ENCODE measurements around the gene PEMT. TPM values are rescaled to one million over a fixed set of nuclear protein-coding genes. Genes with fewer than 3 reads are reported as not detected.

The PEMT gene, protein sequence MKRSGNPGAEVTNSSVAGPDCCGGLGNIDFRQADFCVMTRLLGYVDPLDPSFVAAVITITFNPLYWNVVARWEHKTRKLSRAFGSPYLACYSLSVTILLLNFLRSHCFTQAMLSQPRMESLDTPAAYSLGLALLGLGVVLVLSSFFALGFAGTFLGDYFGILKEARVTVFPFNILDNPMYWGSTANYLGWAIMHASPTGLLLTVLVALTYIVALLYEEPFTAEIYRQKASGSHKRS
- total RNA-seq = 10 to 100 TPM; 45.3 to 48.2 TPM

DNA sequence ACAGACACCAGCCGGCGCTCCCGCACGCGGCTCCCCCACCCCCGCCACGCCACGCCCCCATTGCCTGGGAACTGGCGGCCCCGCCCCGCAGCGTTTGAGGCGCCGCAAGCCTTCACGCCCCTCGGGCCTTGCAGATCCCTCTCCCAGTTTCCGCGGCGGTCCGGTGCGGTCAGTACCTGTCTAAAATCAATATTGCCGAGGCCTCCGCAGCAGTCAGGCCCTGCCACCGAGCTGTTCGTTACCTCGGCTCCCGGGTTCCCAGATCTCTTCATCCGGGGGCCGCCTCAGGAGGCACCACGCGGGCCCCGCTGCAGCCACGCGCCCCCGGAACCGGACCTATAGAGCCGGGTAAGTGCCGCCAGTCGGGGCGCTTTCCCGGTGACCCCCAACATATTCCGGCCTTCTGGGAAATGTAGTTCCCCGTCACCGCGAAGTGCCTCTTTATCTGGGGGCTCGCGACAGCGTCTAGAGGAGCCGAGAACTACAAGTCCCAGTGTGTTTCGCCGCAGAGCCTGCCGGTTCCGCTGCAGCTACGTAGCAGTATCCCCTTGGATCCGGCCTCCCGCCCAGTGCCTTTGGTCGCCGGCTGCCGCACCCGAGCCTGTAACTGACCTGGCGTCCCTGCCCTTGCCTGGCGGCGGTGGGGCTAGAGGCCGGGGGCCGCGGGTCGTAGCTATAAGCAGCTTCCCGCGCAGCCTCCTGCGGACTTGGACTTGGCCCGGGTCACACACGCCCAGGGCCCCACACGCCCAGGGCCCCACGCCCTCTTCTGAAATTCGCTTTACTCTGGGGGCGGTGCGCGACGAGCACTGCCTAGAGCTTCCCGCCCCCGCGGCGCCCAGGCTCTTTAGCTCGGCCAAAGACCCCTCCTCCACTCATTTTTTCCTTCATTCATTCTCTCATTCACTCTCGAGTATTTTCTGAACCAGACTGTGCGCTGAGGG lies at the start of gene PEMT:
Gene PEMT (minus strand): TSS at position 354 of the 944 bp plus-strand sequence. CDS start 82 bp downstream, at position 272.

DNA sequence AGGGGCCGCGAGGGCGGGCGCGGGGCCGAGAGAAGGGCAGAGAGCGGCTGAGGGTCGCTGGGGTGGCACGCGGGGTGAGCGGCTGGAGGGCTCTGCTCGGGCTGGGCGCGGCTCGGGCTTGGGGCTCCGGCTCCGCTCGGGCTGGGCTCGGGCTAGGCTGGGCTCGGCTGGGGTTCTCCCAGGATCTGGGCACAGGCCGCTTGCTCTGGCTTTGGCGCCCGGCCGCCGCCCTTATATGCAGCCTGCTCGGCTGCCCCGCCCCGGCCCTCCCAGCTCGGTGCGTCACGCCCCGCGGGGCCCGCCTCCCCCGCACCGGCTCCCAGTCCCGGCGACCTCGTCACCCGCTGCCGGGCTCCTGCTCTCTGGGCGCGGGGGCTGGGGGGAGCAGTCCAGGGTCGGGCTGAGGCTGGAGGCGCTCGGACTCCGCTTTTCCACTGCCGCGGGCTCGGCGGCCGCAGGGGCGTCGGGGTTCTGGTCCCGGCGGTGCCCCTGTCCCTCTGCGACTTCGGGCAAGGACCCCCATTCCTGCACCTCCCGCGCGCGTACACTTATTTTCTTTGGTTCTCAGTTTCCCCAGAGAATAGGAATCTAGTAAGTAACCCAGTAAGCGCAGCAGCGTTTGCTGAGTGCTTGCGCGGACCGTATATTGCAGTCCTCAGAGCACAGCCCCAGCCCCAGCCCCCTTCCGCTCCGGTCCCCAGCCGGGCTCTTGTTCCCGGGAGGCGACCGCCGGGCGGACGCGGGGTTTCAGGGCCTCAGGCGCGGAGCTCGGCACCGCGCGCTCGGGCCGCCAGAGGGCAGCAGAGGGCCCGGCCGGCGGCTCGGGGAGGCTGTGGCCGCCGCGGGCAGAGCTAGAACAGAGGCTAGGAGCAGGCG lies 95.1 kb downstream of the PEMT start, which contains the start of gene RASD1:
Gene RASD1 (minus strand): TSS at position 207 of the 876 bp plus-strand sequence. CDS start 214 bp downstream, outside the sequence.

DNA sequence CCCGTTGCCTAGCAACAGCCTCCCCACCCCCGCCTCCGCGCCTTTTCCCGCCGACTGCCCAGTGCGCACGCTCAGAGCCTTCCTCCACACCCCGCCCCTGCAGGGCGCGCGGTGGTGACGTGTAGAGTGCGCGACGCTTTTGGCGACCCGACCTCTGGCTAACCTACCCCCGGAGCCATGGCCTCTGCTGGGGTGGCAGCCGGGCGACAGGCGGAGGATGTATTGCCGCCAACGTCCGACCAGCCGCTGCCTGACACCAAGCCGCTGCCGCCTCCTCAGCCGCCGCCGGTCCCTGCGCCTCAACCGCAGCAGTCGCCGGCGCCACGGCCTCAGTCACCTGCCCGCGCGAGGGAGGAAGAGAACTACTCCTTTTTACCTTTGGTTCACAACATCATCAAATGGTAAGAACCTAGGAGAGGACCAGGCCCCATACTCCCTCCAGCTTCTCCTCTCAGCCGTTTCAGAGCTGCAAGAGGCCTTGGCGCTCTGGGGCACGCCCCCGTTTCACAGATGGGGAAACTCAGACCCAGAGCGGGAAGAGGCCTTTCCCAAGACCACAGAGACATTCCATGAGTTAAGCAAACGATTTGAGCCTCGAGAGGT lies 114.5 kb downstream of the PEMT start, which contains the start of gene MED9:
Gene MED9 (plus strand): TSS at position 136 of the 603 bp plus-strand sequence. CDS start 42 bp downstream, at position 178.

Small RNA genes lying within 50 kb of the gene (small RNA-seq; reads per million reads assigned to genes)
- gene RF00019 = 0 reads per million in 2 donors
- gene RNU6-468P = 0.04 to 0.06 reads per million in 2 donors

Other genes with a start within 250 kb of the PEMT start
- gene MED9, start 114.7 kb downstream of the PEMT start, total RNA-seq = 10 to 100 TPM; 11.4 to 11.7 TPM
- gene RASD1, start 95.3 kb downstream of the PEMT start, total RNA-seq = 1 to 10 TPM; 1.7 TPM
- 10 to 100 TPM; 12.4 to 17.6 TPM for gene RAI1, start 89.8 kb upstream of the PEMT start, total RNA-seq
- gene SREBF1, start 245.3 kb upstream of the PEMT start, total RNA-seq = 100 to 1,000 TPM; 116 to 136 TPM

Data from melanocyte of skin (primary cell).